RKO (cell line): Measurements from ENCODE around the gene ST6GALNAC4.
"Not testable (repeated sequence)": the region's sequence is repeated elsewhere in the genome, so short reads cannot be mapped to it uniquely, and the experiment has no call there.

Source experiments
- DNase-seq: peaks from one replicate; pipeline ENCODE4 v3.0.0-alpha.2; 2016; ENCODE audit warnings: low spot score

ST6GALNAC4 gene

DNA sequence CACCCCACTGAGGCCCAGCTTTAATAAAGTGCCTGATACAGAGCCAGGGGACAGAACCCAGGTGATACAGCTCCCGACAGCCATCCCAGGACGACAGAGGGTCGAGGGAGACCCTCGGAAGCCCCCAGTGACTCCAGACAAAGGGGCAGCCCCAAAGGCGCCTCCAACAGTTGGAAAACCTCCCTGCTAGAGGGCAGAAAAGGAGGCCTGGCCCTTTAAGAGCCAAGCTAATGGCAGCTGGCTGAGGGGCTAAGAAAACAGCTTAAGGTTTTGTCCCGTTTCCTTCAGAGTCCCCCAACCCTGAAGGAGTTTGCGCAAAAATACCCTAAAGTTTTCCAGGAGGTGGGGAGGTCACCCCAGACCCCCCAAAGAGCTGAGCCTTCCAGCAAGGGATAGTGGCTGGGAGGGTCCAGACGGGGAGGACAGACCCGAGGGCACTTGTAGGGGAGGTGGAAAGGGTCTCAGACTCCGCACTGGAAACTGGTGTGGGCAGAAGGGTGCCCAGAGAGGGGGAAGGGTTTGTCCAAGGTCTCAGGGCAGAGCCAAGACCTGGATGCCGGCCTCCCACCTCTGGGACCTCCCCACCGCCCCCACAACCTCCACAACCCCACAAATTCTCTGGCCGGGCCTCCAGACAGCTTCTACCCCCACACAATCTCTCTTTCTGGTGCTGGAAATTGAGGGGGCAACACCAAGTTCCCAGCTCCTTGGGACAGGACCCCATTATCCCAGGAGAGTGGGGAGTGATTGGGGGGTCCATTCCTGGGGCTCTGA lies 31.1 kb downstream of the ST6GALNAC4 start:
- no peak for DNase-seq

DNA sequence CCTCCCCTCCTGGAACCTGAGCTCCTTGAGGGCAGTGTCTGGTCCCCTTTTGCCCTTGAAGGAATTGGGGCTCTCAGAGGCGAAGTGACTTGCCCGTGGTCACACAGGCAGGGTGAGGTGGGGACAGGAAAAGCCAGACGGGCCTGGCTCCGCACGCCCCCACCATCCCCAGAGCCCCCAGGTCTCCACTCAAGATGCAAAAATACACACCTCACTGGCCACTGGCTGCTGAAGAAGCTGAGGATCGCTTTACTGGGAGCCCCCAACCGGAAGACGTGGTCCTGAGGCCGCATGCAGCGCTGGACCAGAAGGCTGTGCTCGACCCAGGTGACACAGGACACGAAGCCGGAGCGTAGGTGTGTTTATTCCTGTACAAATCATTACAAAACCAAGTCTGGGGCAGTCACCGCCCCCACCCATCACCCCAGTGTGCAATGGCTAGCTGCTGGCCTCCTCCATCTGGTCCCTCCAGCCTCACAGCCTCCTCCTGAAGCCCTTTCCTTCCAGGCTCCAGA lies 31.8 kb downstream of the ST6GALNAC4 start:
- no peak for DNase-seq

DNA sequence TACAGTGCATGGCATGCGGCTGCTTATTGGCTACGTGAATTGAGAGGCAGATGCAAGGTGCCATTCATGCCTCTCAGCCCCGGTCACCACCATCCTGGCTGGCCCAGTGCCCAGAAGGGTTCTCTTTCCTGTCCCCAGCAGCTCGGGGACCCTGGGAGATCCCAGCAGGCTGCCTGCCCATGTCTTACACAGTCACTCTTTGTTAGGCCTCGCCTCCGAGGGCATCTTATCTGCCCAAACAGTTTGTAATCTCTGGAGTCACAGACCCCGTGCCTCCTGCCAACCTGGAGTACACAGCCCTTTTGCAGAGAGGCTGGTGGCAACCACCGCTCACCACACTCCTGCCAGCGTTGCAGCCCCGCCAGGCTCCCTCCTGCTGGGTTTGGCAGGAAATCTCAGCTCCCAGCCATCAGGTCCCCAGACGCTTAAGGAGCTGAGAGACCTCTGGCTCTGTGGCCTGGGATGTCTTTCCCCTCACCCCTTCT lies 32.4 kb downstream of the ST6GALNAC4 start:
- DNase-seq = no peak

DNA sequence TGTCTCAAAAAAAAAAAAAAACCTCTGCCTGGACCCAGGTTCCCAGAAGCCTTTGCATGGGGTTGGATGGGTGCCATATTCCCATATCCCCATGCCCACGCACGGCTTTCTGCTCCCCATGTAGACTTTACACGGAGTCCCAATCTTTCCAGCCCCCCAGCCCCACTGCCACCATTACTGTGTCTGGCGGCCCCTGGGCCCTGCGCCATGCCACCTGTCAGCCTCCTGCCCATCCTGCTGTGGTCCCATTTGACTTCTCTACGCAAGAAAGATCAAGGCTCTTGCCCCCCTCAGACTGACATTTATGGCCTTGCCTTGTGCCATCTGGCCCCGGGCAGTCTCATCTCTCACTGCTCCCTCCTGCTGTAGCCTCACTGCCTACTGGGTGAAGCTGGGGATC lies 32.9 kb downstream of the ST6GALNAC4 start:
- DNase-seq = no peak

DNA sequence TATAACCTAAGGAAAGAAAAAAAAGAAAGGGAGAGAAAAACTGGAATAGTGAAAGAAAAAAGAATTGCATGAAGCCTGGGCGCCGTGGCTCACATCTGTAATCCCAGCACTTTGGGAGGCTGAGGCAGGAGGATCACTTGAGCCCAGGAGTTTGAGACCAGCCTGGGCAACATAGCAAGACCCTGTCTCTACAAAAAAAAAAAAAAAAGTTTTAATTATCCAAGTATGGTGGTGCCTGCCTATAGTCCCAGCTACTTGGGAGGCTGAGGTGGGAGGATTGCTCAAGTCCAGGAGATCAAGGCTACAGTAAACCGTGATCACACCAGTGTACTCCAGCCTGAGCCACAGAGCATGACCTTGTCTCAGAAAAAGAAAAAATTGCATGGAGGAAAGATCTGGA lies 35.1 kb downstream of the ST6GALNAC4 start:
- DNase-seq = not testable (repeated sequence)

DNA sequence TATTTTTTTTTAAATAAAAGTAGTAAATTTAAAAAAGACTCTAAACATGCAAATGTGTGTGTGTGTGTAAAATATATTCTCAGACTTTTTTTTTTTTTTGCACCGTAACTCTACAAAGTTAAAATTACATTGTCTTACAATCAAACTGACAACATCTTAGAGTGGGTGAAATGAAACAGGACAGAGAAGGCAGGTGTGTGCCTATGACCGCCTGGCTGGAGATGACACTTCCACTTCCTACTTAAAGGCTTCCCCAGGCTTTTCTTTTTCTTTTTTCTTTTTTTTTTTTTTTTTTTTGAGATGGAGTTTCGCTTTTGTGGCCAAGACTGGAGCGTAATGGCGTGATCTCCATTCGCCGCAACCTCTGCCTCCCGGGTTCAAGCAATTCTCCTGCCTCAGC lies 36.7 kb downstream of the ST6GALNAC4 start:
- DNase-seq = no peak

DNA sequence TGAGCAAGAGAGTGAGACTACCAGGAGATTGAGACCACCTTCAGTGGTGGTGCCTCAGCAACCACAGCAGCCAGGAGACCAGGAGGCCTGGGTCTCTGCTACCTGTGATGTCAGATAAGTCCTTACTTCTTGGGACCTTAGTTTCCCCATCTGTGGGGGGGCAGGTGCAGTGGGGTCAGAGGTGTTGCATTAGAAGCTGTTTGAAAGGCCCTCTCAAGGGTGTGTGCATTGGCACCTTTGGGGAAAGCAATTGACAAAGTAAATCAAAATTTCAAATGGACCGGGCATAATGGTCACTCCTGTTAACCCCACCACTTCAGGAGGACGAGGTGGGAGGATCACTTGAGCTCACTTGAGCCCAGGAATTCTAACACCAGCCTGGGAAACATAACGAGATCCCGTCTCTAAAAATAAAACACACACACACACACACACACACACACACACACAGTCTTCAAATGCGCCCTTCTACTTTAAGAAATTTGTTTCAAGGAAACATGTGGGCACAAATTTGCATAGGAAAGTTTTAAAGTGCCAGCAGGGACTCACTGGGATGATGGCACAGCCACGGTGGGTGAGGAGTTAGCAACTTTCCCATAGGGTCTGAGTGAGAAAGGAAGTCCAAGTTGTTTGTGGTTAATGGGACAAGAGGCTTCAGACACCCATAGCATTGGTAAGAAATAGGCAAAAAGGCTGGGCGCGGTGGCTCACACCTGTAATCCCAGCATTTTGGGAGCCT lies 38.0 kb downstream of the ST6GALNAC4 start:
- DNase-seq = peak; percentile 63

DNA sequence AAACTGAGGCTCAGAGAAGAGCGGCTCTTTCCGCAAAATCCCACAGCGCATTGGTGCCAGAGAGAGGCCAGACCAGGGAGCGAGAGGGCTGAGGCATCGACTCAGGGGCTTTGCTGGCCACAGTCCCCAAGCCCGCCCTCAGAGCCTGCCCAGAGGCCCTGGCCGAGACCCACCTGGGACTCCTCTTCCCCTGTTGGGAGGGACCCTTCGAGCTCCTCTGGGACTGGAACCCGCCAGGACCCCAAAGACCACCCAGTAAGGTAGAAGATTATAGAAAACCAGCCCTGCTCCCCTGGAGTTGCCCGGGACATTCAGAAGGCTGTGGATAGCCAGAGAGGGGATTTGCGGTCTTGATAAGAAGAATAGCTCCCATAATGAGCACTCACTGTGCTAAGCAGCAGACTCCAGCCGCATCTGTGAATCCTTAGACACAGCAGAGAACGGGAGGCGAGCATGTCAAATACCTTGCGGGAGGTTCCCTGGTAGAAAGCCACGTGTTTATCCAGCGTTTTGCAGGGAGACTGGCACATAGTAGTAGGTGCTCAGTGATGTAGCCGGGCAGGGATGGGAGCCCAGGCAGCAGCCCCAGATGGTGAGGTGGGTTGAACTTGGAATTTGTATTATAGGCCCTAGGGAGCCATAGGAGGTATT lies 38.7 kb downstream of the ST6GALNAC4 start:
- DNase-seq = no peak

DNA sequence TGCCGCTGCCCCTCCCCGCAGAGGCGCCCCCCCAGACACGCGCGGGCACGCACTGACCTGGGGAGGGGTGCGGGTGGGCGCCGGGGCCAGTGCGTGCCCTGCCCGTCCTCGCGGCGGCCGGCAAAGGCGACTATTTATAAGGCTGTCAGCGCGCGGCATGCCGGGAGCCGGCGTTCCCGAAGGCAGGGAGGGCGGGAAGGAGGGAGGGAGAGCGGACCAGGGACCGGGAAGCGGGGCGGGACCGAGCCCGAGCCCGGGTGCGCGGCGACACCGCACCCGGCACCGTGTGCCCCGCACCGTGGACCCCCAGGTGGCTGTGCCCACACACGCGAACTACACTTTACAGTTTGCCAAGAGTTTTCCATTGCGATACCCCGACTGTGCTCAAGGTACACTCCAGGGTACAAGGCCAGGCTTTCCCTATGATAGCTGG lies 39.3 kb downstream of the ST6GALNAC4 start, which contains the start of gene AK1:
AK1 (minus strand) TSS at position 110 of the 433 bp plus-strand sequence. CDS start 3,058 bp downstream, outside the sequence.
- peak; percentile 85 for DNase-seq

DNA sequence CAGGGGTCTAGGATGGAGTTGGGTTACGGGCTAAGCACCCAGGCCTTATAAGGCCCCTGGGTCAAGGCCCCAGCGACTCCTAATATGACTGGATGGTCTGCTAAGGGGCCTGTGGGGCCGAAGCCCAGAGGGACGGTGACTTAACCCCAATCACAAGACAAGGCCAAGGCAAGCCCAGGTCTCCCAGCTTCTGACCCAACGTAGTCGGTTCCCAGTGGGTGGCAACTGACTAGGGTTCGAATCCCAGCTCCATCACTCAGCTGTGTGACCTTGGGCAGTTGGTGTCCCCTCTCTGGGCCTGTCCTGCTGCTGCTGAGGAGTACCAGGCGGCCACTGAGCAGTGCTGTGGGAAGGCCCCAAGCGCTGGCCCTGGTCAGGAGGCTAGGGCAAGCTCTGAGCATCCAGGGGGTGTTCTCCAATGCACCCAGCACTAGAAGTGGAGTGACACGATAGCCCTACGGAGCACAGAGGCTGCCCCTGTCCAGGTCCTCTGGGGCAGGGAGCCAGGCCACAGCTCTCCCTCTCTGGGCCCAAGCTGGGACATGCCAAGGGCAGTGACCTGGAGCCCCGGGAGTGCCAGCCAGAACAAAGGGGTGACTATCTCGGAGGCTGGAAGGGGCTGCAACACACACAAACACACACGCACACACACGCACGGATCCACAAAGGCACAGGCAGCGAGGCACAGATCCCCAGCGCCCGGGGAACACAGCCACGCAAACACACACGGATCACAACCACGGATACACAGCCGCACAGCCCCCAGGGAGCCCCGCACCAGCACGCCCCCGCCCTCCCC lies 39.9 kb downstream of the ST6GALNAC4 start:
- DNase-seq = peak; percentile 63

DNA sequence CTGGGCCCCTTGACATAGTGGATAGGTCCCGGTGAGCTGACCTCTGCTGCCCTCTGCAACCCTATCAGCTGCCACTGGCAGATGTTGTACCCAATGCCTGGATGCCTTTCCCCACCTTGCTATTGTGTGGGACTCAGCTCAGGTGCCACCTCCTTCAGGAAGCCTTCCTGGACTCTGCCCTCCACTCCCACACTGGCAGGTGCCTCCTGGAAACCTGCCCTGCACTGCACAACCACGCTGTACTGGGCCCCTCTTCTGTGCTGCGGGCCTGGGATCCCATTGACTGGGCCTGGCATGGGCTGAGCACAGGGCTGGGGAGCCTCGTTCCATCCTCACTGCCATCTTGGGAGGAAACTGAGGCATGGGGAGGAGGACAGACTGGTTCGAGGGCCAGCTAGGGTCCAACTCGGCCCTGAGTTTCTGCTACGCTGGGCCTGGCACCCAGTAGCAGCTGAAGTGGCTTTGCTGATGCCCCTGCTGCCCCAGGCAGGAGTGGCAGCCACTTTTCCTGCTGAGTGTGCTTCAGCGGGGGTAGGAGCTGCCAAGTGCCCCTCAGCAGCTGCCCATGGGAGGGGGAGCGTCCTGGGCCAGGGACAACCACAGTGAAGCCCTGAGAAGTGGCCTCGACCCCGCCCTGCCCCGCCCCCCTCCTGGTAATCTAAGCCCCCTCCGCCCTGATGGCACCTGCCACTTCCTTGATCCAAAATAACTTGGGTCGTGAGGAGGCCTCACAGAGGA lies 40.6 kb downstream of the ST6GALNAC4 start:
- no peak for DNase-seq

DNA sequence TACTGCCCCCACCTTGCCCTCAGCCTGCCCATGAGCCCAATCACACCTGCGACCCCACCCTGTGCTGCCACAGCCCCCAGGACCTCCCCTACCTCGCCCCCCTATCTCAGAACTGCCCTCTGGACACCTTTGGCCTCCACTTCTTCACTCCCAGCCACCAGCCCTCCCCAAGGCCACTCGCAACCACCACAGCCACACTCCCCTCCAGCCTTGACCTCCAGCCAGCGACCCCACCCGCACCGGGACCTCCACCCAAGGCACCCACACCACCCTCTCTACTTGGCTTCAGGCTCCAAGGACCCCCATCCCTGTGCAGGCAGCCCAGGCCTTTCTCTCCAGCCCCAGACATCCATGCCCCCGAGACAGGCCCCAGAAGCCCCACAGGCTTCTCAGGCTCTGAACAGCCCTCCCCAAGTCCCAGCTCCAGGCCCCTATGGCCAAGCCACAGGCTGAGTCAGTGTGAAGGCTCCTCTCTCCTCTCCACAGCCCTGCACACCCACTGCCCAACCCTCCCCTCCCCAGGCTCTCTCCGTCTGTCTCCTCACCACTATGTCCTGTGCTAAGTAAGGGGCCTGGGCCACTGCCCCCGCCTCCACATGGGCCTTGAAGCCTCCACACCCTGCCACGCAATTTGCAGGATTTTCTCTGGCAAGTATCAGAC lies 41.4 kb downstream of the ST6GALNAC4 start:
- DNase-seq = no peak

DNA sequence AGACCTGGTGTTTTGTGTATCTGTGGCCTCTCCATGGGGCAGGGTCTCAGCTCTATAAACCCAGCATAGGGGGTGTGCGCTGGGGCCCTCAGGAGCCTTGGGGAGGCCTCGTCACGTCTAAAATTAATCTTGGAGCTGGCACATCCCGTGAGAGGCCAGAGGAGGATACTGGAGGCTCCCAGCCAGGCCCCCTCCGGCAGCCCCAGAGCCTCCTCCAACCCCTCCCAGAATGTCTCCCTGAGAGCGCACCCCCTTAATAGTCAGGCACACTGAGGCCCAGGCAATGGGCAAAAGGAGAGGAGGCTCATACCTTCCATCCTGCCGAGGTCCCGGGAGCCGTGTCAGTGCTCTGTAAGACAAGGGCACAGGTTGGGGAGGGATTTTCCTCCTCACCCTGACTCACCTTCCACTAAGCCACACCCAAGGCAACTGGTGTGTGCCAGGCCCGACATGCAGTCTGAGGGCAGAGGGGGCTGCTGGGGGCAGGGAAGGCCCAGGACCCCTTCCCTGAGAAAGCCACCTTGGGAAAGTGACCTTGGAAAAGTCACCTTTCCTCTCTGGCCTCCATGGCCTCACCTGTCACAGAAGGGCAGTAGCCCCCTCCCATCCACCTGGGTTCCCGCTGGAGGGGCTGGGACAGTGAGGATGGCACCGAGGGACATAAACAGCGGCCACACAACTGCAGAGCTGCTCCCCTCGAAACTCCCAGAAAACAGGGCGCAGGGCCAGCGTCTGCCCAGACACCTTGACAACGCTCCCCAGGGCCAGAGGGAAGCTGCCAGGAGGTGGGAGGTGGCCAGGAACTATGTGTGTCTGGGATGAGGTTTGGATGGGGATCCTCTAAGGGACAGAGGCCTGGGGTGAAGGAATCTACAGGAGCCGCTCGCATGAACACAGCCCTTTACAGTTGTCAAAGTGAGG lies 42.3 kb downstream of the ST6GALNAC4 start:
- no peak for DNase-seq

DNA sequence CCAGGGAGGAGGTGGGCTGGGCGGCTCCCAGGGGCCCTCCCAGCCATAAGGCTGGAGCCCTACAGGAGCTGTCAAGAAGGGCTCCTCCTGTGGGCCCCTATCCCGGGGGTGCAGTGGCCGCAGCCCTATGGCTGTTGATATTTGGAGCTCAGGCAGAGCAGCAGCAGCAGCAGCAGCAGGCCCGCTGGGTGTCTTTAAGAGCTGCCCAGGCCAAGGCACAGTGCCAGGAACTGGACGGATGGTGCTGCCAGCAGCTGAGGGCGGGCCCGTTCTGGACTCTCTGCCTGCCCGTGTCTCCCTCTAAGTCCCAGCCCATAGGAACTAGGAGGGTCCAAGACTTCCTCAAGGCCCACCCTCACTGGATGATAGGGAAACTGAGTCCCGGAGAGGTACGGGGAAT lies 43.0 kb downstream of the ST6GALNAC4 start:
- DNase-seq = no peak

DNA sequence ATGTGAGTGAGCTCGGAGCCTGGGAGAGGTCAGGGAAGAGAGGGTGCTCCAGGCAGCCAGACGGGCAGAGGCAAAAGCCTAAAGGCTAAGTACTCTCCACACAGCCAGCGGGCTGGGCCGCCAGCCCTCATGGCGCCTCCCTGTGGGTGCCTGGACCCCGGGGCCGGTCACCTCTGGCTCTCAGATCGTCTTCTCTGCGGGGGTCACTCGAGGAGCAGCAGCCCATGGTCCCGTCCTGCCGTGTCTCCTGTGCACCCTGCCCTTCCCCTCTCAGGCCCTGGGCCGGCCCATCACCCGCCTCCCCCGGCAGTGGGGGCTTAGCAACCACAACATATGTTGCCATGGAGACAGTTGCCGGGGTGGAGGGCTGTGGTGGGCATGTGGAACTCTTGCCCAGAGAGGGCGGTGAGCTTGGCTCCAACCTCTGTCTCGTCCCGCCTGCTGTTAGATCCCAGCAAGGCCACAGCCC lies 43.6 kb downstream of the ST6GALNAC4 start:
- no peak for DNase-seq

DNA sequence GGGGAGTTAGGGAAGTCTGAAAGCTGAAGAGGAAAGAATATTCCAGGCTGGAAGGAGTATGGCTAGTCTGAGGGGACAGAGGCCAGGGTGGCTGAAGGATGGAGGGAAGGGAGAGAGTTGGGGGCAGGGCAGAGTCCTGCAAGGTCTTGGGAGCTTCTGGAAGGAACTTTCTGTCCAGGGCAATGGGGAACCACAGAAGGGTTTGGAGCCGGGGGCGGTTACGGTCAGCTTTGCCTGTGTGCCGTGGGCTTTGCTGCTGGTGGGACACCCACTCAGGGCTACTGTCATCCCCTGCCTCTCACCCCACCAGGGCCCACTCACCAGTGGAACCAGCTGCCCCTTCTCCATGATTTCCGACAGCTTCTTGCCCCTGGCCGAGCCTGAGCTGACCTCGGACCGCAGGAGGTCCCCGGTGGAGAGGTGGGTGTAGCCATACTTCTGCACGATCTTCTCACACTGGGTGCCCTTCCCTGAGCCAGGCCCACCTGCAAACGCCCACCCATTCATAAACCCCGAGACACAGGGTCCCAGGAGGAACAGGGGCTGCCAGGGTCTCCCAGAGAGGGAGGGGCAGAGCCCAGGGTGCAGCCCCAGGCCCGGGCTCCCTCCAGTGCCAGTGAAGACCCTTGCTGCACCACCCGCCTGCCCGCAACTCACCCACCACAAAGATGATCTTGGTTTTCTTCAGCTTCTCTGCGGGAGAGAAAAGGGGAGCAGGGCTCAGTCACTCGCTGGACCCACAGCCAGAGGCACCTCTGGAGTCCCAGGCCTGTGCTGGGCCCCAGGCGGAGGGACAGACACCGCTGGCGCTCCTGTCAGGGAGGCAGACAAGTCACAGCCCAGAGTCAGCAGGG lies 44.2 kb downstream of the ST6GALNAC4 start:
- no peak for DNase-seq

DNA sequence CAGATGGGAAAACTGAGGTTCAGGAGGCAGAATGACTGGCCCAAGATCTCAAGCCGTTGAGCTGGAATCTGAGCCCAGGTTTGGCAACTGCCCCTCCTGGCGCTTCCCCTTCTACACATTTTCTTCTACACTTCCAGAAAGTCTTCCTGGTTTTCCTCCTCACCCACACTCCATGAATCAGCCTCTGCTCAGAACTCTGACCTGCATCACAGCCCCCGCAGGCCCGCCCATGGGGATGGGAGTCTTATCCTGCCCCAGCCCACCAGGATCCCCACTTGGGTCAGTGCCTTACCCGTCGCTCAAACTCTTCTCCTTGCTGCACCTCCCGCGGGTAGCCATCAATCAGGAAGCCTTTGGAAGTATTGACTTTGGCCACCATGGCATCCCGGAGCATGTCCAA lies 45.3 kb downstream of the ST6GALNAC4 start:
- no peak for DNase-seq

DNA sequence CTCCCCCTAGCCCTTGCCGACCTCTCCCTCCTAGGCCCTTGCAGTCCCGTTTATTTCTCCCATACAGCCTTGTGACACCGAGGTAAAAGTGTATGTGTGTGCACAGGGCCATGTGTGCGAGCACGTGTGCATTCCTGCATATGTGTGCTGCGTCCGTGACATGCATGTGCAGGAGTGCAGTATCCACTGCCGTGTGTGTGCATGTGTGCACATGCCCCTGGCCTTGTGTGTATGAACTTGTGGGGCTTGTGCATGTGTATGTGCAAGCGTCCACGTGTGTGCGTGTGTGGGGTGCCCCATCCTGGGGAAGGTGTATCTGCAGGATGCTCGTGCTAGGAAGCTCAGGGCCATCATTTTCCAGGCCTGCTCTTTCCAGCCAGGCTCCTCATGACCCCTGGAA lies 46.0 kb downstream of the ST6GALNAC4 start:
- DNase-seq = no peak
